OCI-M1 (cell line): ENCODE measurements around the gene KCNN4.

Source experiments
- DNase-seq: peaks from one replicate; lab custom pipeline; 2025; lab: John Stamatoyannopoulos, UW

KCNN4 gene

DNA sequence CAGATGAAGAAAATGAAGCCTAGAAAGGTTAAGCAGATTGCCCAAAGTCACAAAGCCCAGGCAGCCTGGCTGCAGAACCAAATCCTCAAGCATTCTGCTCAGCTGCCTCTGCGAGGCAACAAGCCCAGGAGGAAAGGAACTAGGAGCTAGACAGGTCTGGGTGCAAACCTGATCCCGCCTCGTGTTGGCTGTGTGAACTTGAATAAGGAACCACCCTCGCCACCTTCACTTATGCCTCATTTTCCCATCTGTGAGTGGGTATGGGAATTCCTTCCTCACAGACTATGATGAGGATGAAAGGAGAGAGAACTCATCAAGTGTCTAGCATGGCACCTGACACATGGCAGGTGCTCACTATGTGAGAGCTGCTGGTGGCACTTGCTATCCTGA is 32.6 kb downstream of the KCNN4 start:
- no peak for DNase-seq

GRCh38 chr19:43747557-43748204 is 33.1 kb downstream of the KCNN4 start:
- DNase-seq: no peak

GRCh38 chr19:43743059-43743458 is 37.7 kb downstream of the KCNN4 start:
- no peak for DNase-seq

DNA sequence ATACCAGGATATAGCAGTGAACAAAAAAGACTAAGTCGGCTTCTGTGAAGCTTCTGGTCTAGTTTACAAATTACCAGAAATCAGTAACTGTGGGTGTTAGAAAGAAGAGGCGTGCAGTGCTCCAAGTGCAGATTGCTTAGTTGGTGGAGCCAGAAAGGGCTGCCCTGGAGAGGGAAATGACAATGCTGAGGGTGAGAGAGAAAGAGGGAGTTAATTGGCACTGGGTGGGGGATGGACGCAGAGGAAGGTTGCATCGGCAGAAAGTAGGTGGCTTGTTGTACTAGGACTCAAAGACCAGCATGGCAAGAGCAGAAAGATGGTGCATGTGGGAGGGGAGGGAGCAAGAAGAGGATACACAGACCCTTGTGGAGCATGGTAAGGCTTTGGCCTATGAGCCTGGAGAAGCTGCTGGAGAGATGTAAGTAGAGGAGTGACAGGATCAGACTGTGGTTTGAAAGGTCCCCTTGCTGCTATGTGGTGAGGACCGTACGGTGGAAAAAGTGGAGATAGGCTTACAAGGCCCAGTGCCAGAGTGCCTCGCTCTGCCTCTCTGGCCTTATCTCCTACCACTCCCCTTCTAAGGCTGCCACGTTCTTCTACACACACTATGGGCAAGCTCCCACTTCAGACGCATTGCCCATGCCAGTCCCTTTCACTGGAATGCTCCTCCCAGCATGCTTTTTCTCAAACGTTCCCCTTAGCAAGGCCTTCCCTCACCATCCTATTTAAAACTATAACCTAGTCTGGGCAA is 39.5 kb downstream of the KCNN4 start:
- no peak for DNase-seq

- peak; percentile 10 for DNase-seq
Measured at GRCh38 chr19:43739439-43740235, 41.1 kb downstream of the KCNN4 start.

- DNase-seq: no peak
Measured at GRCh38 chr19:43738780-43739211, 42.0 kb downstream of the KCNN4 start.

DNA sequence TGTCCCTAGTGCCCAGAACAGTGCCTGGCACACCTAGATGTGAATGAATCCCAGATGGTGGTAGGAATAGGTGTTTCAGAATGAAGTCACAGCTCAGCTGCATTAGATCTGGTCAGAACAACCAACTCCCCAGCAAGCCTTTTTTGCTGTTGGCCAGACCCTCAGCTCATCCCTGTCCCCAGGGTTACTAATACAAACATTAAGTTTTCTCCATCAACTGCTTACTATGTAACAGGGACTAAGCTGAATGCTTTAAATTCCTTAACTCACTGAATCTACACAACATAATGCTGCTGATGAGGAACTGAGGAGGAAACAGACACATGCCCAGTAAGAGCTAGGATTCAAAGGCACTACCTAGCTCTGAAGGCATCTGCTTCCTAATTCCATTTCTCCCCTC is 44.8 kb downstream of the KCNN4 start:
- DNase-seq: no peak

DNA sequence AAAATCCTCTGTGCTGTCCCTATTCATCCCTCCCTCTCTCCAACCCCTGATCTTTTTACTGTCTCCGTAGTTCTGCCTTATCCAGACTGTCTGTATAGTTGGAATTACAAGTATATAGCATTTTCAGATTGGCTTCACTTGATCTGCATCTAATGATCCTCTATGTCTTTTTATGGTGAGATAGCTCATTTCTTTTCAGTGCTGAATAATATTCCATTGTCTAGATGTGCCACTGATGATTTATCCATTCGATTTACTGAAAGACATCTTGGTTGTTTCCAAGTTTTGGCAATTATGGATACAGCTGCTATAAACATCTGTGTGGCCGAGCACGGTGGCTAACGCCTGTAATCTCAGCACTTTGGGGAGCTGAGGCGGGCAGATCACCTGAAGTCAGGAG is 45.8 kb downstream of the KCNN4 start:
- DNase-seq: no peak

DNA sequence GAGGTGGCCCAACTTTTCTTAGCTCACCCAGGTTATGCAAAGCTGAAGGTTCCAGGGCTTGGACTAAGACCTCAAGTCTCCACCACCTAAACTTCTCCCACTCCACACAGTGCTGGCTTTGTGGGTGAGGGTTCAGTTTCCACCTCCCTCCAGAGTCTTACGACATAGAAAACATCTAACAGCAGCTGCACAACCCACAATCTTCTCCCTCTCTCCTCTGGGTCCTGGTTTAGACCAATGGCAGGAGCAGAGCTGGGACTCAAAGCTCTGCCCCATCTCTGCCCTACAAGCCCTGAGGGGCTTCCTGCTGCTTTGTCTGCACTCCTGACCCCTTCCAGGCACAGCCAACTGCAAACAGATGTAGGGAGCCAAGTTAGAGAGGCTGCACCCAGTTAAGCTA is 48.9 kb downstream of the KCNN4 start:
- DNase-seq: no peak

DNA sequence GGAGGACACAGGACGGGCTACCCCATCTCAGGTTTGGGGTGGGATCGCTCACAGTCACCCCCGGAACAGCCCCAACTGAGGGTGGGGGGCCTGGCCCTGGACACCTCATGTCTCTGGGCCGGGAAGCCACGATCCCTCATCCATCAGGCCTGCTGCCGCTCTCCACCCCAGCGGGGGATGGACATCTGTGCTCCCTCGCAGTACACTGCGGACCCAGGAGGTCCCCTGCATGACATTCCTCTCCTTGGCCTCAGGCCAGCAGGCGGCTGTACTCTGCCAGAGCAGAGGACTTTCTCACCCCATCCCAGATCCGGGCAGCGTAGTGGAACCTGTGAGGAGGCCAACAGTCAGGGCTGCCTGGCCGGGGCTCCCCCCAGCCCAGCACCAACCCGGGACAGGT is 49.4 kb downstream of the KCNN4 start:
- DNase-seq: no peak

- no peak for DNase-seq
Measured at GRCh38 chr19:43729919-43730318, 50.9 kb downstream of the KCNN4 start.

DNA sequence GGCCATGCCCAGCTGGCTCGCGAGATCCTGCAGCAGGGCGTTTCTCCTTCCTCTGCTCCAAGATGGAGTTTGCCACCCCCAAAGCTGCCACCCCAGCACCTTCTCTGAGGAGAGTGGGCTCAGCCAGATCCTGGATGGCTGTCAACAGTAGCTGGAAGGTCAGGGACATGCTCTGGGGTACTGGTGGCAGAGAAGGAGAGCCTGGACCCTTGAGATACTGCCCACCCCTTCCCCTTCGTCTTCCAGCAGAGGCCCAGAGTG is 53.2 kb downstream of the KCNN4 start:
- no peak for DNase-seq

DNA sequence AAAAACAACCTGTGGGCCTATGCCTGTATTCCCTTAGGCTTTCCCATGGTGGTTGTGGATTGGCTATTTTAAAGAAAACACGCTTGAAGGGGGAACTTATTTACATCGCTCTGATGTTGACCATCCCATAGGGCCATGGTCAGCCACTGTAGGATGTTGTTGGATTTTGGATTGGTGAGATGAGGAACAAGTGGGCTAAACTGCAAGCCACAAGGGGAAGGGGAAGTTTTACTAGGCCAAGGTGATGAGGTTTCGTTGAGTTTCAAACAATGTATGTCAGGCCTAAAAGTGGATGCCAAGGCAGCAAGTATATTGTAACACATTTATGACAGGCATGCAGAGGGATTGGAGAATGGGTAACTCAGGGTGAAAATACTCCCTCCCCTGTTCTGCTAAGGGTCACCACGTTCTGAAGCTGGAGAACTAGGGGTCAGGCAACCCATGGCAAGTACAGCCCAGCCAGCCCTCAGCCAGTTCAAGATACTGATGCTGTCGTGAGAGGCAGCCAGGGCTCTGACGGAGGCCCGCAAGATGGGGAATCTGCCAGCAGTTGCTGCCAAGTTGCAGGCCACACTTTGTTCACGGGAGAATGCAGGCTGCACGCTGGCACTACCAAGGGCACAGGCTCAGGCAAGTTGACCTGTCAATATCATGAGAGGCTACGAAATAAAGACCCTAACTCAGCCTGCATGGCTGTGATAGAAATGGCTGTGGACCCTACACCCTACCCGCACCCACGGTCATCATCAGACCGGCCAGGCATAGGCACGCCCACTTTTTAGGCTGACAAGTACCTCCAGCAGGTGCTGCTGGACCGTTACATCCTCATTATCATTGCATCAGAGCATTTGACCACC is 53.8 kb downstream of the KCNN4 start:
- no peak for DNase-seq

DNA sequence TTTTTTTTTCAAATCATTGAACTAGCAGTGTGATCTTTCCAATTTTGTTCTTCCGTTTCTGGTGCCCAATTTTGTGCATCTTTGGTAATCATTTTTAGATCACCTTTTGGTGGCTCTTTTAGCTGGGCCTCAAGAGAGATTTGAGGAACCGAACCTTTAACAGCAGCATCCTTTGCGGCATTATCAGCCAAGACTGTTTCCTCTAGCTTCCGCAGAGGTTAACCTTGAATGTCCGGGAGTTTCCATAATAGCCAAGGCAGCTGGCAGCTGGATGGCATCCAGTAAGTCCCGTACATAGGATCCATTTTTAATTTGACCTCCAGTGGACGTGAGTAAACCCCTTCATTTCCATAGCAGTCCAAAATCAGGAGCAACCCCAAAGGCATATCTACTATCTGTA is 55.3 kb downstream of the KCNN4 start:
- DNase-seq: no peak

DNA sequence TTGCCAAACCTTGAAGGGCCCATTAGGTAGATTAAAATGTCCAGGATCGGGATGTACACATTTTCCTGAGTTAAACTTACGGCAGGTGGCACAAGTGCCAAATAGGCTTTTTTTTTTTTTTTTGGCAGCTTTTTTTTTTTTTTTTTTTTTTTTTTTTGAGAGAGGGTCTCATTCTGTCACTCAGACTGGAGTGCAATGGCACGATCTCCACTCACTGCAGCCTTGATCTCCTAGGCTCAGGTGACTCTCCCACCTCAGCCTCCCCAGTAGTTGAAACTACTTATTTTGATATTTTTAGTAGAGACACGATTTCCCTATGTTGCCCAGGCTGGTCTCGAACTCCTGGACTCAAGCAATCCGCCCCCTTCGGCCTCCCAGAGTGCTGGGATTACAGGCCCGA is 55.9 kb downstream of the KCNN4 start:
- no peak for DNase-seq

DNA sequence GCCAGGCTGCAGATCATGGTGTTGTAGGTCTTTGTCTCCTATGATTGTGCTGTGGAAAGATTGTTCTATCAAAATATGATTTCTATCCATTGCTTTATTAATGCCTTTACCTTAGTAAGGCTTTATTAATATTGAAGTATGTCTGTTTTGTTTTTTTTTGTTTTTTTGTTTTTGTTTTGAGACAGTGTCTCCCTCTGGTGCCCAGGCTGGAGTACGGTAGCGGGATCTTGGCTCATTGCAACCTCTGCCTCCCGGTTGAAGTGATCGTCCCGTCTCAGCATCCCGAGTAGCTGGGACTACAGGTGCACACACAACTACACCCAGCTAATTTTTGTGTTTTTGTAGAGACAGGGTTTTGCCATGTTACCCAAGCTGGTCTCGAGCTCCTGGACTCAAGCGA is 57.2 kb downstream of the KCNN4 start:
- peak; percentile 18 for DNase-seq

DNA sequence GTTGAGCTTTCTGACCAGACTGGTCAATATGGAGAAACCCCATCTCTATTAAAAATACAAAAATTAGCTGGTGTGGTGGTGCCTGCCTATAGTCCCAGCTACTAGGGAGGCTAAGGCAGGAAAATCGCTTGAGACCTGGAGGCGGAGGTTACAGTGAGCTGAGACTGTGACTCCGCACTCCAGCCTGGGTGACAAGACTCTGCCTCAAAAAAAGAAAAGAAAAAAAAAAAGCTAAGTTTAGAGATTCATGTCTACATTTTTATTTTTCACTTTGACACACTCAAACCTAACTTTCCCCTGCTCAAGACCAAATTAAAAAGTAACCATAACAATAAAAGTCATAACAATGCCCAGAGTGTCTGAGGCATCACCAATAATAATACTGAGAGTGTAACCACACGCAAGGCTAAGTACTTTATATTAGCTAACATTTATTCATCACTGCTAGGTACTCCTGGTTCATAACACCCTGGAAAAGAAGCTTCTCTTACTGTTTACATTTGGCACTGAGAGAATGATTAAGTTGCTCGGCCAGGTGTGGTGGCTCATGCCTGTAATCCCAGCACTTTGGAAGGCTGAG is 59.2 kb downstream of the KCNN4 start:
- DNase-seq: no peak

GRCh38 chr19:43720936-43721335 is 59.8 kb downstream of the KCNN4 start:
- no peak for DNase-seq

DNA sequence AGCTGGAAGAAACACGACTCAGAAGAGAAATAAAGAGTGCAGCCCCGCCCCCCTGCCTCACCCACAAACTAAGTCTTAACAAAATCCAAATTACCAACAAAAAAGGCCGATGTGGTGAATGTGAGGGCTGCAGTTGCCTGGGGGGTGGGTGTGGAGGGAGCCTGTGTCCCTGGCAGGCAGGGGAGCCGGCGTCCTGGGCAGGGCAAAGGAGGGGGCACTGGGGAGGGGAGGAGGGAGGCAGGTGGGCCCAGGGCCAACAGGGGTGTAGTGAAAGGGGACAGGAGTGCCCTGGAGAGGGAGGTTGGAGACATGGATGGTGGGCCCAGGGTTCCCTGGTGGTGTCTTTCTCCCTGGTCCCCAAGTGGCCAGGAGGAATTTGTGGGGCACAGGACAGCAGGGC is 60.9 kb downstream of the KCNN4 start:
- DNase-seq: no peak

DNA sequence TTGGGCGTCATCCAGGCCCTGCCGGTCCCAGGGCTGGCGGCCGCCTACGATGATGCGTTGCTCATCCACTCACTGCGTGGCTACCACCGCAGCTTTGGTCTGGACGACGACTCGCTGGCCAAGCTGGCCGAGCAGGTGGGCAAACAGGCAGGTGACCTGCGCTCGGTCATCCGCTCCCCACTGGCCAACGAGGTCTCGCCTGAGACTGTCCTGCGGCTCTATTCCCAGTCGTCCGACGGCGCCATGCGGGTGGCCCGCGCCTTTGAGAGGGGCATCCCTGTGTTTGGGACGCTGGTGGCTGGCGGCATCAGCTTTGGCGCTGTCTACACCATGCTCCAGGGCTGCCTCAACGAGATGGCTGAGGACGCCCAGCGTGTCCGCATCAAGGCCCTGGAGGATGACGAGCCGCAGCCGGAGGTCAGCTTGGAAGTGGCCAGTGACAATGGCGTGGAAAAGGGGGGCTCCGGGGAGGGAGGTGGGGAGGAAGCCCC is 61.4 kb downstream of the KCNN4 start:
- DNase-seq: no peak

DNA sequence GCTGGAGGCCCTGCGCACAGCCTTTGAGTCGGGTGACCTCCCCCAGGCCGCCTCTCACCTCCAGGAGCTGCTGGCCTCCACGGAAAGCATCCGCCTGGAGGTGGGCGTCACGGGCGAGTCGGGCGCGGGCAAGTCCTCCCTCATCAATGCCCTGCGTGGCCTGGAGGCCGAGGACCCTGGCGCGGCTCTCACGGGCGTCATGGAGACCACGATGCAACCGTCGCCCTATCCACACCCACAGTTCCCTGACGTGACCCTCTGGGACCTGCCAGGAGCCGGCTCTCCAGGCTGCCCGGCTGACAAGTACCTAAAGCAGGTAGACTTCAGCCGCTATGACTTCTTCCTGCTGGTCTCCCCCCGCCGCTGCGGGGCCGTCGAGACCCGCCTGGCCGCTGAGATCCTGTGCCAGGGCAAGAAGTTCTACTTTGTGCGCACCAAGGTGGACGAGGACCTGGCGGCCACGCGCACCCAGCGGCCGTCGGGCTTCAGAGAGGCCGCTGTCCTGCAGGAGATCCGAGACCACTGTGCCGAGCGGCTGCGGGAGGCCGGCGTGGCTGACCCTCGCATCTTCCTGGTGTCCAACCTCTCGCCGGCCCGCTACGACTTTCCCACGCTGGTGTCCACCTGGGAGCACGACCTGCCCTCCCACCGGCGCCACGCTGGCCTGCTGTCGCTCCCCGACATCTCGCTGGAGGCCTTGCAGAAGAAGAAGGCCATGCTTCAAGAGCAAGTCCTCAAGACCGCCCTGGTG is 62.0 kb downstream of the KCNN4 start:
- no peak for DNase-seq
